SK-N-SH treated with all-trans-retinoic acid at 6 μM for 48 hours (cell line): ENCODE results near the gene DSTYK.

Experiments used
- ATAC-seq: fragments of 200-7000 bp; cut with Tn5 transposase; 3 replicates; pipeline ENCODE4 v1.9.1; 2020; ENCODE audit warnings: mild to moderate bottlenecking, moderate library complexity
- ARNTL ChIP-seq: fragments of 450-650 bp; formaldehyde crosslinking; IDR thresholded peaks from 2 replicates; pipeline ENCODE4 v1.5.0; 2020; ENCODE audit warnings: low read depth, mild to moderate bottlenecking, moderate library complexity, borderline replicate concordance
- BACH2 ChIP-seq: fragments of 250-450 bp; sonication (Bioruptor Pico); IDR thresholded peaks from 2 replicates; pipeline ENCODE4 v1.9.0; 2021; ENCODE audit warnings: mild to moderate bottlenecking, borderline replicate concordance
- ISL1 ChIP-seq: fragments of 250-450 bp; sonication (Bioruptor Pico); IDR thresholded peaks from 2 replicates; pipeline ENCODE4 v2.1.2; 2022; ENCODE audit warnings: mild to moderate bottlenecking, moderate library complexity
- OSR1 ChIP-seq: fragments of 250-450 bp; sonication (Bioruptor Pico); IDR thresholded peaks from 2 replicates; pipeline ENCODE4 v1.8.0; 2022; ENCODE audit warnings: moderate library complexity, mild to moderate bottlenecking, inconsistent platforms
- PATZ1 ChIP-seq: fragments of 250-450 bp; sonication (Bioruptor Pico); IDR thresholded peaks from 2 replicates; pipeline ENCODE4 v1.8.0; 2020; ENCODE audit warnings: mild to moderate bottlenecking, moderate library complexity, borderline replicate concordance
- TCF4 ChIP-seq: fragments of 250-450 bp; sonication (Bioruptor Pico); IDR thresholded peaks from 2 replicates; pipeline ENCODE4 v1.8.0; 2021; ENCODE audit warnings: mild to moderate bottlenecking, moderate library complexity, borderline replicate concordance
- TOX ChIP-seq: fragments of 250-450 bp; sonication (Bioruptor Pico); IDR thresholded peaks from 2 replicates; pipeline ENCODE4 v1.8.0; 2021; ENCODE audit warnings: mild to moderate bottlenecking, moderate library complexity, borderline replicate concordance
- TSHZ2 ChIP-seq: fragments of 250-450 bp; sonication (Bioruptor Pico); IDR thresholded peaks from 2 replicates; pipeline ENCODE4 v1.5.0; 2020; ENCODE audit warnings: mild to moderate bottlenecking, moderate library complexity
- ZFP3 ChIP-seq: fragments of 250-450 bp; sonication (Bioruptor Pico); IDR thresholded peaks from 2 replicates; pipeline ENCODE4 v1.5.0; 2020; ENCODE audit warnings: mild to moderate bottlenecking, moderate library complexity
- ZFP30 ChIP-seq: fragments of 450-650 bp; formaldehyde crosslinking; IDR thresholded peaks from 2 replicates; pipeline ENCODE4 v1.5.0; 2022; ENCODE audit warnings: mild to moderate bottlenecking, moderate library complexity
- ZNF70 ChIP-seq: fragments of 450-650 bp; formaldehyde crosslinking; IDR thresholded peaks from 2 replicates; pipeline ENCODE4 v1.5.0; 2020; ENCODE audit warnings: mild to moderate bottlenecking, moderate library complexity
- ZNF8 ChIP-seq: fragments of 450-650 bp; formaldehyde crosslinking; IDR thresholded peaks from 2 replicates; pipeline ENCODE4 v1.5.0; 2020; ENCODE audit warnings: mild to moderate bottlenecking, moderate library complexity
- TF ChIP-seq, protein P1 (sequence below): fragments of 250-450 bp; sonication (Bioruptor Pico); IDR thresholded peaks from 2 replicates; pipeline ENCODE4 v1.5.1; 2021; ENCODE audit warnings: mild to moderate bottlenecking, moderate library complexity
- TF ChIP-seq, protein P2 (sequence below): fragments of 250-450 bp; sonication (Bioruptor Pico); IDR thresholded peaks from 2 replicates; pipeline ENCODE4 v1.5.1; 2020; ENCODE audit warnings: low read depth, mild to moderate bottlenecking, moderate library complexity

Gene DSTYK

GRCh38 chr1:205216588-205216987 lies 5.1 kb upstream of the DSTYK start (continued):
- no peak for TF ChIP-seq TCF4 (CRISPR knock-in tag)
- no peak for TF ChIP-seq BACH2 (CRISPR knock-in tag)
- no peak for TF ChIP-seq ISL1 (CRISPR knock-in tag)
- no peak for TF ChIP-seq ZNF70 (CRISPR knock-in tag)

- TF ChIP-seq ZNF8 (CRISPR knock-in tag) (no peak), ZFP3 (CRISPR knock-in tag) (no peak), PATZ1 (no peak), ZNF70 (CRISPR knock-in tag) (no peak)
- TF ChIP-seq, protein P1, sequence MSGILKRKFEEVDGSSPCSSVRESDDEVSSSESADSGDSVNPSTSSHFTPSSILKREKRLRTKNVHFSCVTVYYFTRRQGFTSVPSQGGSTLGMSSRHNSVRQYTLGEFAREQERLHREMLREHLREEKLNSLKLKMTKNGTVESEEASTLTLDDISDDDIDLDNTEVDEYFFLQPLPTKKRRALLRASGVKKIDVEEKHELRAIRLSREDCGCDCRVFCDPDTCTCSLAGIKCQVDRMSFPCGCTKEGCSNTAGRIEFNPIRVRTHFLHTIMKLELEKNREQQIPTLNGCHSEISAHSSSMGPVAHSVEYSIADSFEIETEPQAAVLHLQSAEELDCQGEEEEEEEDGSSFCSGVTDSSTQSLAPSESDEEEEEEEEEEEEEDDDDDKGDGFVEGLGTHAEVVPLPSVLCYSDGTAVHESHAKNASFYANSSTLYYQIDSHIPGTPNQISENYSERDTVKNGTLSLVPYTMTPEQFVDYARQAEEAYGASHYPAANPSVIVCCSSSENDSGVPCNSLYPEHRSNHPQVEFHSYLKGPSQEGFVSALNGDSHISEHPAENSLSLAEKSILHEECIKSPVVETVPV (CRISPR knock-in tag): no peak
- ATAC-seq: no peak
Measured at GRCh38 chr1:205214756-205215155, 3.3 kb upstream of the DSTYK start.

GRCh38 chr1:205211839-205212536 lies 486 bp upstream of the DSTYK start:
- TF ChIP-seq ISL1 (CRISPR knock-in tag) (no peak), TSHZ2 (CRISPR knock-in tag) (no peak), ARNTL (CRISPR knock-in tag) (no peak), OSR1 (no peak), ZFP3 (CRISPR knock-in tag) (no peak), BACH2 (CRISPR knock-in tag) (no peak), ZFP30 (CRISPR knock-in tag) (no peak)
- TF ChIP-seq, protein P2, sequence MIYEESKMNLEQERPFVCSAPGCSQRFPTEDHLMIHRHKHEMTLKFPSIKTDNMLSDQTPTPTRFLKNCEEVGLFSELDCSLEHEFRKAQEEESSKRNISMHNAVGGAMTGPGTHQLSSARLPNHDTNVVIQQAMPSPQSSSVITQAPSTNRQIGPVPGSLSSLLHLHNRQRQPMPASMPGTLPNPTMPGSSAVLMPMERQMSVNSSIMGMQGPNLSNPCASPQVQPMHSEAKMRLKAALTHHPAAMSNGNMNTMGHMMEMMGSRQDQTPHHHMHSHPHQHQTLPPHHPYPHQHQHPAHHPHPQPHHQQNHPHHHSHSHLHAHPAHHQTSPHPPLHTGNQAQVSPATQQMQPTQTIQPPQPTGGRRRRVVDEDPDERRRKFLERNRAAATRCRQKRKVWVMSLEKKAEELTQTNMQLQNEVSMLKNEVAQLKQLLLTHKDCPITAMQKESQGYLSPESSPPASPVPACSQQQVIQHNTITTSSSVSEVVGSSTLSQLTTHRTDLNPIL (CRISPR knock-in tag): no peak
- TF ChIP-seq, protein P1 (CRISPR knock-in tag): no peak
- ATAC-seq: no peak

GRCh38 chr1:205210756-205211168 lies 740 bp downstream of the DSTYK start:
- peak; percentile 57 for ATAC-seq
- no peak for TF ChIP-seq OSR1
- TF ChIP-seq PATZ1: no peak
- TF ChIP-seq TOX: no peak
- no peak for TF ChIP-seq ZFP3 (CRISPR knock-in tag)
